Brain microvascular endothelial cell (primary cell): ENCODE data around the gene DLG2.

Source experiments
- DNase-seq: peaks from one replicate; pipeline ENCODE4 v3.0.0-alpha.2; 2020
- H3K27ac ChIP-seq: fragments of 250-450 bp; sonication (Bioruptor Pico); 2 replicates; pipeline ENCODE4 v1.5.1; 2020; ENCODE audit warnings: mild to moderate bottlenecking, moderate library complexity
- H3K27me3 ChIP-seq: fragments of 250-450 bp; sonication (Bioruptor Pico); replicated peaks from 2 replicates; pipeline ENCODE4 v1.5.1; 2020; ENCODE audit warnings: mild to moderate bottlenecking
- H3K36me3 ChIP-seq: fragments of 250-450 bp; sonication (Bioruptor Pico); replicated peaks from 2 replicates; pipeline ENCODE4 v1.5.1; 2020; ENCODE audit warnings: mild to moderate bottlenecking
- H3K4me3 ChIP-seq: 2 replicates; pipeline ENCODE4 v1.5.1; 2011; ENCODE audit warnings: low read depth, mild to moderate bottlenecking, control low read depth, low read length, moderate library complexity
- CTCF ChIP-seq: IDR thresholded peaks from 2 replicates; pipeline ENCODE4 v1.5.1; 2011; ENCODE audit warnings: low read depth, mild to moderate bottlenecking, moderate library complexity, low read length, control low read depth, inconsistent platforms; ENCODE audit errors: missing control alignments
- in situ Hi-C: cut with HindIII; loops from 2 replicates; pipeline ENCODE4 v1.10.0; 2017; ENCODE audit warnings: low sequenced_read_pairs, low pct_ligation_motif_present

The DLG2 gene

GRCh38 chr11:85105868-85106267 lies 521.3 kb downstream of the DLG2 start:
- Histone ChIP-seq H3K27me3 (no peaks in the 10 kb centered on the region), H3K36me3 (no peaks in the 10 kb centered on the region), H3K27ac (no peak overlapping the region), H3K4me3 (no peak overlapping the region)
- no peak for DNase-seq
- no peak for TF ChIP-seq CTCF
- in situ Hi-C loops, result no loop called here

GRCh38 chr11:85099522-85099921 lies 527.6 kb downstream of the DLG2 start:
- Histone ChIP-seq H3K4me3 (no peak overlapping the region), H3K36me3 (no peaks in the 10 kb centered on the region), H3K27ac (no peak overlapping the region), H3K27me3 (no peaks in the 10 kb centered on the region)
- DNase-seq, result no peak
- in situ Hi-C loops, result no loop called here
- no peak for TF ChIP-seq CTCF

GRCh38 chr11:85098996-85099395 lies 528.1 kb downstream of the DLG2 start:
- in situ Hi-C loops, result no loop called here
- H3K27me3 ChIP-seq, result no peaks in the 10 kb centered on the region
- no peaks in the 10 kb centered on the region for H3K36me3 ChIP-seq
- H3K4me3 ChIP-seq, result no peak overlapping the region
- H3K27ac ChIP-seq, result no peak overlapping the region
- no peak for TF ChIP-seq CTCF
- DNase-seq, result no peak

- no peak overlapping the region for H3K4me3 ChIP-seq
- no peaks in the 10 kb centered on the region for H3K36me3 ChIP-seq
- DNase-seq, result no peak
- H3K27me3 ChIP-seq, result no peaks in the 10 kb centered on the region
- H3K27ac ChIP-seq, result no peak overlapping the region
- in situ Hi-C loops, result no loop called here
- no peak for TF ChIP-seq CTCF
Measured at GRCh38 chr11:85096939-85097338, 530.2 kb downstream of the DLG2 start.

GRCh38 chr11:85095239-85095638 lies 531.9 kb downstream of the DLG2 start:
- in situ Hi-C loops, result no loop called here
- no peak for TF ChIP-seq CTCF
- no peak overlapping the region for H3K4me3 ChIP-seq

GRCh38 chr11:85094795-85095194 lies 532.3 kb downstream of the DLG2 start:
- TF ChIP-seq CTCF, result no peak
- Histone ChIP-seq H3K27me3 (no peaks in the 10 kb centered on the region), H3K27ac (no peak overlapping the region), H3K4me3 (no peak overlapping the region), H3K36me3 (no peaks in the 10 kb centered on the region)
- no peak for DNase-seq
- in situ Hi-C loops, result no loop called here

More at GRCh38 chr11:85095239-85095638, 531.9 kb downstream of the DLG2 start:
- H3K36me3 ChIP-seq, result no peaks in the 10 kb centered on the region
- H3K27me3 ChIP-seq, result no peaks in the 10 kb centered on the region
- H3K27ac ChIP-seq, result no peak overlapping the region
- DNase-seq, result no peak
